T-helper 2 cell (primary cell): ENCODE measurements around the gene TK2.
"Not testable (repeated sequence)": the region's sequence is repeated elsewhere in the genome, so short reads cannot be mapped to it uniquely, and the experiment has no call there.

ENCODE experiments used
- DNase-seq, 5 experiments: peaks; one replicate each; pipeline versions ENCODE4 v3.0.0 to v3.0.0-alpha.2; 2012 to 2022
- total RNA-seq, 2 donors: gene quantifications; one replicate each; lab custom pipeline; 2026; lab: John Stamatoyannopoulos, UW

TK2 gene
- 8.1 to 16.6 reads per million in 2 donors for total RNA-seq

GRCh38 chr16:66549284-66550131, at the start of gene TK2:
TK2 (minus strand) TSS chr16:66550122; CDS start chr16:66550061, 61 bp downstream.
- DNase-seq, result peak; percentile 38 to 61 (median 46)

DNA sequence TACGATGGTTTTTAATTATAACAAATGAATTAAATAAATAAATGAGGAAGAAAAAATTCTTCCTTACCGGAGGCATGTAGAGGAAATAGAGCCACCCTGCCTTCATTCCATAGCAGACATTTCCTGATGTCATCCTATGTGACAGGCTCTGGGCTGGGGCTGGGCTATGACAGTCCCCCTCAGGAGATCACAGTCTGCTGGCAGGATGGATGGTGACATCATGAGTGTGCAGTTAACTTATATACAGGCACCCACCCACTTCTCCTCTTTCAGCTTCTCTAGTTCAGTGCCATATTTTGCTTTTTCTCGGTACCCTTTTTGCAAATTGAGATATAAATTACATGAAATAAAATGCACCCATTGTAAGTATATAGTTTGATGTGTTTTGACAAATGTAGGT, 48.2 kb upstream of the TK2 start:
- DNase-seq, result peak in 1 of 5 experiments; percentile 77

DNA sequence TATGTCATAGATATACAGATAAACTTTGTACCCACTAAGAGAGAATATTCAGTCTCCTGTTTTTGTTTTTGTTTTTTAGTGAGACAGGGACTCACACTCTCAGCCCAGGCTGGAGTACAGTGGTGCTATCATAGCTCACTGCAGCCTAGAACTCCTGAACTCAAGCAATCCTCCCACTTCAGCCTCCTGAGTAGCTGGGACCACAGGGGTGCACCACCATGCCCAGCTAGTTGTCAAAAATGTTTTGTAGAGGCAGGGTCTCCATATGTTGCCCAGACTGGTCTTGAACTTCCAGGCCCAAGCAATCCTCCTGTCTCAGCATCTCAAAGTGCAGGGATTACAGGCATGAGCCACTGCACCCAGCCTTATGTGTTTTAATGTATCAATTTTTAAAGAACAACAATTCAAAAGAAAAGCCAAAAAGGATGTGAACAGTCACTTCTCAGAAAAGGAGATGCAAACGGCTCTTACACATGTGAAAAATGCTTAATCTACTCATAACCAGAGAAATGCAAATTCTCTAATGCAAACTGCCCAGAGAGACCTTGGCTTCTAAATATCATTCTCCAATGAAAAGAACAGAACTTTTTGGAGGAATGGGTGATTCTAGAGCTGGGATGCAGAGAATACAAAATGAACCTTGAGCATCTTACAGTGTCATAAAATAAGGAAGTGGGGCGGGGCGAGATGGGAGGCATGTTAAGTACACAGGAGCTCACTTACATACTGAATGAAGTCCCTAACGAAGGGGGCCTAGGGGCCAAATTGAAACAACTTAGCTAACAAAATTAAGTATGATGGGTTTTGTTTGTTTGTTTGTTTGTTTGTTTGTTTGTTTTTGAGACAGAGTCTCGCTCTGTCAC, 47.3 kb upstream of the TK2 start:
- peak in 1 of 5 experiments; percentile 86 for DNase-seq

- not testable (repeated sequence) for DNase-seq
Measured at GRCh38 chr16:66596559-66596958, 46.6 kb upstream of the TK2 start.

- DNase-seq, result no peak
Measured at GRCh38 chr16:66594739-66595138, 44.8 kb upstream of the TK2 start.

DNA sequence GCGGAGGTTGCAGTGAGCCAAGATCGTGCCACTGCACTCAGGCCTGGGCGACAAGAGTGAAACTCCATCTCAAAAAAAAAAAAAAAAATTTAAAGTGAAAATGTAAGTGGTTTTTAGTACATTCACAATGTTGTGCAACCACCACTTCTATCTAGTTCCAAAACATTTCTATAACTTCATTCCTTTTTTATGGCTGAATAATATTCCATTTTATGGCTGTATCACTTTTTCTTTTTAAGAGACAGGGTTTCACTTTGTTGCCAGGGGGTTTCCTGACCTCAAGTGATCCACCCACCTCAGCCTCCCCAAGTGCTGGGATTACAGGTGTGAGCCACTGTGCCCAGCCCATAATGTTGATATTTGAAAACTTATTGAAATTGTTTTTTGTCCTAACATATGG, 42.9 kb upstream of the TK2 start:
- no peak for DNase-seq

GRCh38 chr16:66592241-66592640, 42.3 kb upstream of the TK2 start:
- DNase-seq, result no peak

DNA sequence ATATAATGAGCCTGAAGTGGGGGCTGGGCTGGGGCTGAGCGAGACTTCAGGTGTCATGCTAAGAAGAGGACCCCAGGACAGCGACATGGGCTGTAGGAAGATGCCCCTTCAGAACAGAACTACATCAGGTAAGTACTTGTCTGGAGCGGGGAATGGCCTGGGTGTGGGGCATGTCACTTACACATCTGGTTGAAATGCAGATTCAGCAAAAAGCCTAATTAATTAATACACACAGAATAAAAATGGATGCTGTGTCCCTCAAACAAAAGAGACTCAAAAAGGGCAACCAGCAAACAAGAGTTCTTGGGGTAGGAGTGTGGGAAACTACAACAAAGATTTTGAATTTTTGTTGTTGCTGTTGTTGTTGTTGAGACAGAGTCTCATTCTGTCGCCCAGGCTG, 41.1 kb upstream of the TK2 start:
- no peak for DNase-seq

GRCh38 chr16:66590322-66590721, 40.4 kb upstream of the TK2 start:
- peak in 2 of 5 experiments; percentile 36 to 80 for DNase-seq

DNA sequence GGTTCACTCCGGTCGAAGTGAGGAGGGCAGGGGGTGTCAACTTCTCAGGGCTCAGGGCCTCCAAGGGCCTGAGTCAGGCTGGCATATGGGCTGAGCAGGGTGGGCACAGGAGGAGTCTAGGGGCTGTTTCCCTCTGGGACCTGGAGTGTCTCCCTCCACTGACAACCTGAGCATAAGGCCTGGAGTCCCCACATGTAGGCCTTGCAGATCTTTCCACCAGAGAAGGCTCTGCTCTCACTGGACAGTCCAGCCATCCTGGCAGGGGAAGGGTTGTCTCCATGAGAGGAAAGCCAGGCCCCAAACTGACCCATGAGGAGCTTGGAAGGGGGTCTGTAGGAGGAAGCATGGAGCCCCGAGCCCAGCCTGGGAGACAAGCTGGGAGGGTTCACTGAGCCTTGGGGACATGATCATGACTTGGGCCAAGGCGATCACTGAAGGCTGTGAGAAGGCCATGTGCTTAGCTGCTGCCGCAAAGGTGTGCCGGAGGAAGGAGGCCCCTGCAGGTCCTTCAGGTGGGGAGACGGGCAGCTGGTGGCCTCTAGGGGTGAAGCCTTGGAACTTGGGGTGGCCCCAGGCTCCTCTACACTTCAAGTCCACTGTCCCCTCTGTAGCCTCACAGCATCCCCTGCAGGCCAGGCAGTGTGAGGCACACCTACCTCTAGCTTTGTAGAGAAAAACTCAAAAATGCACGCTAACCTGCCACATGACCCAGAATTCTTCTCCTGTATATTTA, 39.2 kb upstream of the TK2 start:
- peak in 4 of 5 experiments; percentile 35 to 90 (median 56) for DNase-seq

DNA sequence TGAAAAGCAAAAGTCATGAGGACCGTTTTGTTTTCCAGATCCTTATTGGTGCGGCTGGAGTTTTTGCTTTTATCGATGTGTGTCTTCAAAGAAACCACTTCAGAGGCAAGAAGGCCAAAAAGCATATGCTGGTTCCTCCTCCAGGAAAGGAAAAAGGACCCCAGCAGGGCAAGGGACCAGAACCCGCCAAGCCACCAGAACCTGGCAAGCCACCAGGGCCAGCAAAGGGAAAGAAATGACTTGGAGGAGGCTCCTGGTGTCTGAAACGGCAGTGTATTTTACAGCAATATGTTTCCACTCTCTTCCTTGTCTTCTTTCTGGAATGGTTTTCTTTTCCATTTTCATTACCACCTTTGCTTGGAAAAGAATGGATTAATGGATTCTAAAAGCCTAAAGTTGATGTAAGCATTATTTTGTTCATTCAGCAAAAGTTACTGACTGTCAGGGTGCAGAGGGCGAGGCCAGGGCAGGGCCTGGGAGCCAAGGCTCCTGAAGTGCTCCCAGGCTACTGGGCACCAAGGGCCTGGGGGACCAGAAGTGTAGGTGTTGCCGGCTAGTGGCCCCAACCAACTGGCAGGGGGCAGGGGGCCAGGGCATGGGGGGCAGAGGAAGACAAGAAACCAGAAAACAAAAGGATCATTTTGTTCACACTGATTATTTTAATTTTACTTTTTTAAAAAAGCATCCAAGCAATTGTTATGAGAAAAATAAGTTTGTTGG, 38.1 kb upstream of the TK2 start:
- DNase-seq, result no peak

- DNase-seq, result no peak
Measured at GRCh38 chr16:66585481-66586239, 35.7 kb upstream of the TK2 start.

DNA sequence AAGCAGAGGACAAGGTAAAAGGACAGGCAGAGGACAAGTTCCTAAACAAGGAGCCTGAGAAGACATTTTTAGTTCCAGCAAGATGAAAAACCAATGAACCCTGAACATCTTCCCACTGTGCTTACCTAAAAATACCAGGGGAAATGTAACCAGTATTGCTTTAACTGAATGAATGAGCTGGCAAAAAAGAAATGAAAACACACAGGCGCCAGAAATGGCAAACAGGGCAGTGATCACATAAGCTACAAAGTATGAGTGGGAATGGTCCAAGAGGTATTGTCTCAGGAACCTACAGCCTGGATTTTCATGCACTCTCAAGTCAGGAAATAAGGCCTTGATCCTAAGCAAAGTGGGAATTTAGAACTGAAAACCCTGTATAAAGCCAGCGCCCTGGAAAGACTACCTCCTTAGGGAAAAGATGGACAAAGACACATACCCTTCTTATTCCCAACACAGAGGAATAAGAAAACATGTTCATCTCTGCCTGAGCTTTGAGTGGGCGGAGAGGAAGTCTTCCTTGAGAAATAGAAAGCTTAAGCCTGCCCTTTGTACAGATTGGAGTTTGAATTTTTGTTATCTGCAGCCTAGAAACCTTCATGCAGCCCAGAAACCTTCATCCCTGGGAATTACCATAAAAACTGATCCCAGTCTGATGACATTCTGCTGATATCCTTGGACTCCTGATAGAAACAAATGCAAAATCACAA, 31.5 kb upstream of the TK2 start:
- DNase-seq, result no peak

GRCh38 chr16:66580605-66581209, 30.8 kb upstream of the TK2 start:
- DNase-seq, result no peak

DNA sequence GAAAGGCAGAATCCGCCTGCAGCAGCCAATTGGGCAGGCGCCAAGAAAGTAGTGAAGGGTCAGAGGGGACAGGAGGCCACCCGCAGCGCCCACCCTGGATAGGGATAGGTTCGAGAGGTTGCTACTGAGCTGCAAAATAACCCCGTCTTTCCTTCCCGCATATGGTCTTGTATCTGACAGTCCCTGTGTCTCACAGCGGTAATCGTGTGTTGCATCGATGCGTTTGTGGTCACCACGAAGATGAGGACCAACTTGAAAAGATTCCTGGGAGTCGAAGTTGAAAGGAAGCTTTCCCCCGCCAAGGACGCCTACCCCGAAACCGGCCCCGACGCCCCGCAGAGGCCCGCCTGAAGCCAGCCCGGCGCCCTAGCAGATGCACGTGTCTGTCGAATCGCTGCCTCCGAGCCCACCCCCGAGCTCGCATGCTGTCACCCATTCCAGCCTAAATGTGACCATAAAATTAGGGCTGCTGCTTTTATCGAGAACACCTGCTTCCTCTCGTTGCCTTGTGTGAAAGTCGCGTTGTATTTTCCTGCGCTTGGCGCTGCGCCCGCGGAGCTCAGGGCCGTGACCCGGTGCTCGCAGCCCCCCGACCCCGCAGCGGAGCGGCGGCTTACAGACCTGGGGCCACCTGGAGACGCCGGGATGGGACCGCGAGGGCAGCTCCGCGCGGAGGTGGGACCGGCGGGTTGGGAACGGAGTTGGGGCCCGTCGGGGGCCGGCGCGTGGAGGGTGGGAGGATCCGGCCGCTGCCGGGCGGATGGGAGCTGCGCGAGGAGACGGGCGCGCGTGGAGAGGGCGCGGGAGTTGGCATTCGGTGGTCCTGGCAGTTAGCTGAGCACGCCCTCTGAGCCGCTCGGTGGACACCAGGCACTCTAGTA, 29.0 kb upstream of the TK2 start, which contains the start of gene CMTM2:
Gene CMTM2, plus strand, starts transcription at position 813 of the 881 bp plus-strand sequence. CDS start 145 bp downstream, outside the sequence.
- no peak for DNase-seq

DNA sequence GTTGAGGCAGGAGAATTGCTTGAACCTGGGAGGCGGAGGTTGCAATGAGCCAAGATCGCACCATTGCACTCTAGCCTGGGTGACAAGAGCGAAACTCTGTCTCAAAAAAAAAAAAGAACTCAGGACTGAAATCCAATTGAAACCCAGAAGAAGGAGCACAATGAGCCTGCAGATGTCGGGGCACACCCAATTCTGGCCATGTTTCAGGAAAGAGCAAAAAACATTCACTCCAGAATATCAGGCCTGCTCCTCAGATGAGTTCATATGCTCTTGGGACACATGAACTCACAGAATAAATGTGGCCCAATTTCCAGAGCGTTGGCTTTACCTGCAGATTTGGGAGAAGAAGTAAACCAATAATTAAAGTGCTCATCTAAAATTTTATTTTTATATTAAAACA, 26.4 kb upstream of the TK2 start:
- no peak for DNase-seq

GRCh38 chr16:66575060-66575459, 25.1 kb upstream of the TK2 start:
- DNase-seq, result no peak

- DNase-seq, result no peak
Measured at GRCh38 chr16:66574531-66574930, 24.6 kb upstream of the TK2 start.

- no peak for DNase-seq
Measured at GRCh38 chr16:66574081-66574480, 24.2 kb upstream of the TK2 start.
